ENCODE data around the gene CRTAP.
"Not testable (repeated sequence)": the region's sequence is repeated elsewhere in the genome, so short reads cannot be mapped to it uniquely, and the experiment has no call there.

Gene CRTAP

DNA sequence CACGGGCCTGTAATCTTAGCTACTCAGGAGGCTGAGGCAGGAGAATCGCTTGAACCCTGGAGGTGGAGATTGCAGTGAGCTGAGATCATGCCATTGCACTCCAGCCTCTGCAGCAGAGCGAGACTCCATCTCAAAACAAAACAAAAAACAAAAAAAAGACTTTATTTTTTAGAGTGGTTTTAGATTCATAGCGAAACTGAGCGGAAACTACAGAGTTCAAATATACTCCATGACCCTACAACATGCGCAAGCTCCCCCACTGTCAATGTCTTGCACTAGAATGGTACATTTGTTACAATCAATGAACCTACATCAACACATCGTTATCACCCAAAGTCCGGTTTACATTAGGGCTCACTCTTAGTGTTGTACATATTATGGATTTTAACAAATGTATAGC is 2.2 kb upstream of the CRTAP start:
- TF ChIP-seq GATA1 (IDR thresholded peaks at IDR 0.05; ENCODE audit: low read depth, low read length) (no peak), POLR2A (IDR thresholded peaks at IDR 0.05; ENCODE audit: low read length) (no peak)

DNA sequence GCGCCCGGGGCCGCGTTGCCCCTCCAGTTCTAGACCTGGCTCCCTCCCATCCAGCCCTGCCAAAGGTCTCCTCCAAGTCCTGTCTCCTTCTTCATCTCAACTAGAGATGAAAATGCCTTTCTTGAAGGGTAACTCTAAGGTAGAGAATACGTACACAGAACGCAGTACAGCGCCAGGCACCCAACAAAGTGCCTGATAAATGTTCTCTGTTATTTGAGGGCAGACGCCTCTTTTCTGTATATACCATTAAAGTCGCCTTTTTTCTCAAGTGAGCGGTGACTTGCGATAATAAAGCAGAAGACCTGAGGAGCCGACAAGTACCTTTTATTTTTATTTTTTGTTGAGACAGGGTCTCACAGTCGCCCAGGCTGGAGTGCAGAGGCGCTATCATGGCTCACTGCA is 809 bp downstream of the CRTAP start:
- no peak for TF ChIP-seq POLR2A (IDR thresholded peaks at IDR 0.05; ENCODE audit: low read length)
- no peak for TF ChIP-seq GATA1 (IDR thresholded peaks at IDR 0.05; ENCODE audit: low read depth, low read length)
- no peak for DNase-seq

More for the DNA sequence above, 2.2 kb upstream of the CRTAP start:
- no peak for DNase-seq

DNA sequence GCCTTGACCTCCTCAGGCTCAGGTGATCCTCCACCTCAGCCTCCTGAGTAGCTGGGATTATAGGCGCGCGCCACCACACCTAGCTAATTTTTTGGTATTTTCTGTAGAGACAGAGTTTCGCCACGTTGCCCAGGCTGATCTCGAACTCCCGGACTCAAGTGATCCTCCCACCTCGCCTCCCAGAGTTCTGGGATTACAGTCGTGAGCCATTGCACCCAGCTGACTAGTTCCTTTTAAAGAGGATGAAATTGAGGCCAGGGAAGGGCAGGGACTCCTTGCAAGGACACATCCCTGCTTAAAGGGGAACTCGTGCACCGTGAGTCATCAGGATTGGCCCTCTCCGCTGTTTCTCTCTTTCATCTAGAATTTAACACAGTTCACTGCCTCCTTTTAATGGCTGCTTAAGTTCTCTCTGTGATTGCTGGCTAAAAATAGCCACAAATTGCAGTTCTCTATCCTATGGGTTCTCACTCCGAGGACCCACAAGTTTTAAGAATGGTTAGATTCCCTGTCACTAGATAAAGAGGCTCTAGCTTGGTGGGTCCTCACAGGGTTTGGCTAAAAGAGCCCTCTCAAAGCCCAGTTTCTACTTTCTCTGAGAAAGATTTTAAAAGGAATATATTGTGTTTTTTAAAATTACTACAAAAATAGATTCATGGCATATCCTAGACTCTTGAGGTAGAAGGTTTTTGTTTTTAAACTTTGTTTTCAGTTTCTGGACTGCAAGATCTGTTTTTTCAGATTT is 1.4 kb downstream of the CRTAP start:
- peak; percentile 62 to 76 for DNase-seq
- TF ChIP-seq POLR2A (IDR thresholded peaks at IDR 0.05; ENCODE audit: low read length) (no peak), GATA1 (IDR thresholded peaks at IDR 0.05; ENCODE audit: low read depth, low read length) (no peak)

DNA sequence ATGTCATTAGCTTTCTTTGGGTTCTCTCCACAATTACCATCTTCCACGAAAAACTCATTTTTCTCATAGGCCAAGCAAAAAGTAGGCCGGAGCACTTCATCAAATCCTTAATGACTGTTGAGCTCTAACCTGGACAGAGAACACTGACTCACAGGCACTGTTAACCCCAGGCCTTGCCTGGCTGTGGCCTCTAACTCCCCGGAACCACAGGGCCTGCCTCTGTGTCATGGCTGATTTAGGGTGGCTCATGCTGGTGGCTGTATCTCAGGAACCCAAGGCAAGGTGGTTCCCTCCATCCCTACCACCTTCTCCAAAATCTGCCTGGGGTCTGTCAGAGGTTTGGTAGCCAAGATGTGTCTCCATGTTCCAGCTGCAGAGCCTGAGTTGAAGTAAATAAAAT is 3.6 kb downstream of the CRTAP start:
- DNase-seq: no peak
- no peak for TF ChIP-seq GATA1 (IDR thresholded peaks at IDR 0.05; ENCODE audit: low read depth, low read length)
- no peak for TF ChIP-seq POLR2A (IDR thresholded peaks at IDR 0.05; ENCODE audit: low read length)

DNA sequence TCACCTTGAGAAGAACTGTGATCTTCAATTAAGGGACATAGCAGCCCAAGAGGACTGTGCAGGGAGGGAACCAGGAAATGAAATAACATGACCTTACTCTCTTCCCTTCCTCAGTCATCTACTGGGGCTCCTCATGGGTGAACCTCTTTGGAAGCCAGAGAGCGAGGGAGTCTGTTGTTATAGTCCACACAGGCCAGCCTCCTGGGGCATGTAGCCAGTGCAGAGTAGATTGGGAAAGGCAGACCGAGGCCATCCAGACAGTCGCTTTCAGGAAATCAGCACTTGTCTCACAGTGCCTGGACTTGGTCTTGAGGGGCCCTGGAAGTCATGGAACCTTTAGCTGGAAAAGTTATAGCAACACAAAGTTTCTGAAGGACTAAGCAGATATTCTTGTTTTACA is 6.1 kb downstream of the CRTAP start:
- no peak for TF ChIP-seq POLR2A (IDR thresholded peaks at IDR 0.05; ENCODE audit: low read length)
- no peak for TF ChIP-seq GATA1 (IDR thresholded peaks at IDR 0.05; ENCODE audit: low read depth, low read length)
- no peak for DNase-seq

DNA sequence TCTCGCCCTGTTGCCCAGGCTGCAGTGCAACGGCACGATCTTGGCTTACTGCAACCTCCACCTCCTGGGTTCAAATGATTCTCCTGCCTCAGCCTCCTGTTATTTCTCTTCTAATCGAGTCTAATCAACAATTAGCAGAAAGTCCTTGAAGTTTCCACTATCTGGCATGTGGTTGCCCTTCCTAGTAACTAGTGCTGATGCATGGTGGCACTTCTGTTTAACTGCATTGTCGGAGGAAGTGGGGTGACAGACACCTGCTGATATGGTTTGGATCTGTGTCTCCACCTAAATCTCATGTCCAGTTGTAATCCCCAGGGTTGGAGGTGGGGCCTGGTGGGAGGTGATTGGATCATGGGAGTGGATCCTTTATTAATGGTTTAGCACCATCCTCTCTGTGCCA is 9.2 kb downstream of the CRTAP start:
- no peak for TF ChIP-seq POLR2A (IDR thresholded peaks at IDR 0.05; ENCODE audit: low read length)
- no peak for TF ChIP-seq GATA1 (IDR thresholded peaks at IDR 0.05; ENCODE audit: low read depth, low read length)
- no peak for DNase-seq

DNA sequence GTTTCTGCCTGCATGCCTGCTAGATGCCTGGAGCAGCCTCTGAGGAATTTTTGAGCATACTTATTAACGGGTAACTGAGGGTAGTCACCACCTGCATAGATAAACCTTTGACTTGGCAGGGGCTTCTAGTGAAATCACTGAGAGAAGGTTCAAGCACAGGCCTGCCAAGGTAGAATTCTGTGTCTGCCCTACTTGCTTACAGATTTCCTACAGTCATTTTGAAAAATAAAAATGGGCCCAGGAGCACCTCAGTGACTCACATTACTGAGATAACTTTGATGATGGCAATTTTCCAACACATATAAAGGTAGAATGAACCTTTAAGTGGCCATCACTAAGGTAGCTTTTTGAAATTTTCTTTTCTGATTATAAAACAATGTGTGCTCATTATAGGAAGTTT is 10.8 kb downstream of the CRTAP start:
- DNase-seq: no peak
- no peak for TF ChIP-seq GATA1 (IDR thresholded peaks at IDR 0.05; ENCODE audit: low read depth, low read length)
- TF ChIP-seq POLR2A (IDR thresholded peaks at IDR 0.05; ENCODE audit: low read length): no peak

DNA sequence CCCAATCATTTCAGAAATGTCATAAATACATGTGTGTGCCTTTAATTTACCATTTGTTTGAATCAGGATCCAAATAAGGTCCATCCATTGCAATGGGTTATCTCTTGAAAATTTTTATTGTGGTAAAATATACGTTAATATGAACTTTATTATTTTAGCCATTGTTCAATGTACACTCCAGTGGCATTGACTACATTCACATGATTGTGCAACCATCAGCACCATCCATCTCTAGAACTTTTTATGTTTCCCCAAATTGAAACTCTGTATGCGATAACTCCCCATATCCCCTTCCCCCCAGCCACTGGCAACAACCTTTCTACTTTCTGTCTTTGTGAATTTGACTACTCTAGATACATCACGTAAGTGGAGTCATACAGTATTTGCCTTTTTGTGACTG is 12.0 kb downstream of the CRTAP start:
- DNase-seq: no peak
- TF ChIP-seq POLR2A (IDR thresholded peaks at IDR 0.05; ENCODE audit: low read length) (no peak), GATA1 (IDR thresholded peaks at IDR 0.05; ENCODE audit: low read depth, low read length) (no peak)

DNA sequence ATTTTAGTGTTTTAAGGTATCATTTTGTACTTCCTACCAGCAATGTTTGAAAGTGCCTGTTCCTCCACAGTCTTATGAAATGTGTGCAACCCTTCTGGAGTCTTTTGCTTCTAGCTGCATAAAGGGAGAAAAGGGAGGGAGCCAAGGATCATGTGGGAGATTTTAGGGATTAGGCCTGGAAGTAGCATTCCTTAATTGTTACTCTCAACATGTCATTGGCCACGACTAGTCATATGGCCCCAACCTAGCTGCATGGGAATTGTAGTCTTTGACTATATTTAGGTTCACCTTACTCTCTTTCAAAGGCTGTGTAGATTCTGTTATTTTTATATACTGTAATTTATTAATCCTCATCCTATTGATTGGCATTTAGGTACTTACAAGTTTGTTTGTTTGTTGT is 14.9 kb downstream of the CRTAP start:
- no peak for DNase-seq
- TF ChIP-seq GATA1 (IDR thresholded peaks at IDR 0.05; ENCODE audit: low read depth, low read length) (no peak), POLR2A (IDR thresholded peaks at IDR 0.05; ENCODE audit: low read length) (no peak)

DNA sequence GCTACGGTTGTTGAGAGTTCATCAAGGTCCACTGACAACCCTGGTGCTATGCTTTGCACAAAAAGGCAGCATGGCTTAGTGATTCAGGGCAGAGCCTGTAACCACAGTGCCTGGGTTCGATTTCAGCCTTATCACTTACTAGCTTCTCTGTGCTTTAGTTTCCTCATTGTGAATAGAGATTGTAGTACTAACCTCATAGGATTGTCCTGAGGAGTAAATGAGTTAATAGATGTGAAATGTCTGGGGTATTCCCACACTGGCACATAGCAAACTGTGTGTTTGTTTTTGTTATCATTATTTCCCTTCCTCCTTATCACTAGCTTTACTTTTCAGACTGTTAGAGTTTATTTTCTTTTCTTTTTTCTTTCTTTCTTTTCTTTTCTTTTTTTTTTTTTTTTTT is 16.3 kb downstream of the CRTAP start:
- no peak for DNase-seq
- no peak for TF ChIP-seq GATA1 (IDR thresholded peaks at IDR 0.05; ENCODE audit: low read depth, low read length)
- no peak for TF ChIP-seq POLR2A (IDR thresholded peaks at IDR 0.05; ENCODE audit: low read length)

DNA sequence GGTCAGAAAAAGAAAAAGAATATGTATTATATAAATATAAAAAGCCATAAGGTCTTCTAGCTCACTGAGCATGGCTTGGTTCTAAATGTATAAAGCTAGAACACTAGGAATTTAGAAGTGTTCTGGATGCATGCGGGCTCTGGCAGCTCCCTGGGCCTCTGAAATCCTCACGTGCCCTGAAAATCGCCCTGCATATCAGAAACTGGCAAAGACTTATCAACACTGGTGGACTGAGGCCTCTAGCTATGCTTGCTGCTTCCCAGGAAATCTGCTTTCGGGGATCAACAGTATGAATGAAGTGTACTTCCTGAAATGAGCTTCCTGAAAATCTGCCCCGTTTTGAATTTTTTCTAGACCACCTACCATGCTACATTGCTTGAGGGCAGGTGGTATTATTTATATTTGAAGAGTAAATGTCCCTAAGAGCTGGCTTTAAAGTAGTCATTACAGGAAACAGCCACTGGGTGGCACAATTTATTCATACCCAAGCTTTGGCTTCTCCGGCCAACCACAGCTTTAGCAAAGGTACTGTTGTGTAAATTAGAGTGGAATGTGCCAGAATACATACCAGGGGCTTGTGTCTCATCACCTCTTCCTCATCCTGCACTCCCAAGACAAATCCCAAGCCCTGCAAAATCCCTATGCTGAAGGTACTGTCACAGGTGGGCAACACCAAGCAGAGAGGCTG is 17.7 kb downstream of the CRTAP start:
- TF ChIP-seq GATA1 (IDR thresholded peaks at IDR 0.05; ENCODE audit: low read depth, low read length) (no peak), POLR2A (IDR thresholded peaks at IDR 0.05; ENCODE audit: low read length) (no peak)
- DNase-seq: peak; percentile 68 to 79

DNA sequence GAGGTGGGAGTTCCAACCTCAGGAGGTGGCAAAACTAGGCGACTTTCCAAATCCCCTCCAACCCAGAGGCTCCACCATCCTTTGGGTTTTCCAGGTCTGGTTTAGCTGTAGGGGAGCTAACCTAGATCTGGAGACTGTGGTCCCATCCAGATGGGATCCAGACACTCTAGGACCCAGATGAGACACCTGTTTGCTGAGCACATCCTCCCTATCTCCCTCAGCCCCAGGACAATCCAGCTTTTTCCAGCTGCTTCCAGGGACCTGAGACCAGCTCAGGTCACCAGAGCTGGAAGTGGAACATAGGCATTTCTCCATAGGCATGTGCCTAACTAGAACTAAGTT is 18.2 kb downstream of the CRTAP start:
- DNase-seq: no peak
- TF ChIP-seq POLR2A (IDR thresholded peaks at IDR 0.05; ENCODE audit: low read length) (no peak), GATA1 (IDR thresholded peaks at IDR 0.05; ENCODE audit: low read depth, low read length) (no peak)

DNA sequence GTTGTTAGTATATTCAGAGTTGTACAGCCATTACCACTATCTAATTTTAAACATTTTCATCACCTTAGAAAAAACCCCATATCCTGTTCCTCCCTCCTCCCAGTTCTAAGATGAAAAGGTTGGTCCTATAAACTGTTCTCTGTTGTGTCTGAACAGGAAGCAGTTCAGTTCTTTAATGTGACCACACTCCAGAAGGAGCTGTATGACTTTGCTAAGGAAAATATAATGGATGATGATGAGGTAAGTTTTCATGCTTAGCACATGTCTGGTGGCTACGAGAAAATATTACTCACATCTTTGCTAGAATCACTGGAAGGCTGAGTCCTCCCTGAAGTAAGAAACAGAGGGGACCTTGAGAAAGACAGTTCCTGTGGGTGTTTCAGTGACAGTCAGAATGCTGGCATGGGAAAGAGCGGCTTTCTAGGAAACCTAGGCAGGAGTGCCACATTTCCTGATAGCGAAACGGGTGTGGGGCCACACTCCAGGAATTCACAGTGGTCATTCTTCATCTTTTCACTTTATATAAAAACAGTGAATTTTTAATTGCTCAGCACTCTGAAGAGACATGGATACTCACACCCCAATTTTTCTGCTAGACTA is 20.3 kb downstream of the CRTAP start:
- DNase-seq: no peak
- TF ChIP-seq POLR2A (IDR thresholded peaks at IDR 0.05; ENCODE audit: low read length): no peak
- TF ChIP-seq GATA1 (IDR thresholded peaks at IDR 0.05; ENCODE audit: low read depth, low read length): no peak

DNA sequence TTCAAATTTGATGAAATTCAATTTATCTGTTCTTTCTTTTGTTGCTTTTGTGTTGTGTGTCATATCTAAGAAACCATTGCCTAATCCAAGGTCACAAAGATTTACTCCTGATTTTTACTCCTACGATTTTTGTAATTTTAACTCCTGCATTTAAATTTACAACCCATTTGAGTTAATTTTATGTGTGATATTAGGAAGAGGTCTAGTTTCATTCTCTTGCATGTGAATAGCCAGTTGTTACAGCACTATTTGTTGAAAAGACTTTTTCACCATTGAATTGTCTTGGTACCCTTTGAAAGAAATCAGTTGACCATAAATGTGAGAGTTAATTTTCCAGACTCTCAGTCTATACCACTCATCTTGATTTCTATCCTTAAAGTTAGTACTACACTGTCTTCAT is 23.9 kb downstream of the CRTAP start:
- TF ChIP-seq GATA1 (IDR thresholded peaks at IDR 0.05; ENCODE audit: low read depth, low read length): no peak
- no peak for TF ChIP-seq POLR2A (IDR thresholded peaks at IDR 0.05; ENCODE audit: low read length)
- no peak for DNase-seq

DNA sequence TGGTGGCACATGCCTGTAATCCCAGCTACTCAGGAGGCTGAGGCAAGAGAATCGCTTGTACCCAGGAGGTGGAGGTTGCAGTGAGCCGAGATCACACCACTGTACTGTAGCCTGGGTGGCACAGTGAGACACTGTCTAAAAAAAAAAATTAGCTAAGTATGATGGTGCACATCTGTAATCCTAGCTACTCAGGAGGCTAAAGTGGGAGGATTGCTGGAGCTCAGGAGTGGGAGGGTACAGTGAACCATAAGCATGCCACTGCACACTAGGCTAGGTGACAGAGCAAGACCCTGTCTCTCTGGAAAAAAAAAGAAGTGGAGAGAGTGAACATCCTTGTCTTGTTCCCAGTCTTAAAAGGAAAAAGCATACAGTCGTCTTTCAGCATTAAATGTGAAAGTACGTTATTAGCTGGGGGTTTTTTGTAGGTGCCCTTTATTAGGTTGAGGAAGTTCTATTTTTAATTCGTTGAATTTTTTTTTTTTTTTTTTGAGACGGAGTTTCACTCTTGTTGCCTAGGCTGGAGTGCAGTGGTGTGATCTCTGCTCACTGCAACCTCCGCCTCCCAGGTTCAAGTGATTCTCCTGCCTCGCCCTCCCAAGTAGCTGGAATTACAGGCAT is 25.3 kb downstream of the CRTAP start:
- not testable (repeated sequence) for DNase-seq

Measured in erythroblast (primary cell).